ENCODE data around the gene RRAGC.

GRCh38 chr1:38905985-38906384 is 46.4 kb upstream of the RRAGC start:
- TF ChIP-seq, protein P1, sequence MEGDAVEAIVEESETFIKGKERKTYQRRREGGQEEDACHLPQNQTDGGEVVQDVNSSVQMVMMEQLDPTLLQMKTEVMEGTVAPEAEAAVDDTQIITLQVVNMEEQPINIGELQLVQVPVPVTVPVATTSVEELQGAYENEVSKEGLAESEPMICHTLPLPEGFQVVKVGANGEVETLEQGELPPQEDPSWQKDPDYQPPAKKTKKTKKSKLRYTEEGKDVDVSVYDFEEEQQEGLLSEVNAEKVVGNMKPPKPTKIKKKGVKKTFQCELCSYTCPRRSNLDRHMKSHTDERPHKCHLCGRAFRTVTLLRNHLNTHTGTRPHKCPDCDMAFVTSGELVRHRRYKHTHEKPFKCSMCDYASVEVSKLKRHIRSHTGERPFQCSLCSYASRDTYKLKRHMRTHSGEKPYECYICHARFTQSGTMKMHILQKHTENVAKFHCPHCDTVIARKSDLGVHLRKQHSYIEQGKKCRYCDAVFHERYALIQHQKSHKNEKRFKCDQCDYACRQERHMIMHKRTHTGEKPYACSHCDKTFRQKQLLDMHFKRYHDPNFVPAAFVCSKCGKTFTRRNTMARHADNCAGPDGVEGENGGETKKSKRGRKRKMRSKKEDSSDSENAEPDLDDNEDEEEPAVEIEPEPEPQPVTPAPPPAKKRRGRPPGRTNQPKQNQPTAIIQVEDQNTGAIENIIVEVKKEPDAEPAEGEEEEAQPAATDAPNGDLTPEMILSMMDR (IDR thresholded peaks at IDR 0.05): no peak
- TF ChIP-seq EP300 (IDR thresholded peaks at IDR 0.05): no peak
